Aorta (tissue), 5 donors: ENCODE data around the gene DCC. TPM values are rescaled to one million over a fixed set of nuclear protein-coding genes. Genes with fewer than 3 reads are reported as not detected.

Source experiments
- ATAC-seq: fragments of 200-7000 bp; cut with Tn5 transposase; one replicate; pipeline ENCODE4 v1.9.1; 2022; ENCODE audit warnings: moderate library complexity; ENCODE audit not compliant: low FRiP score
- DNase-seq, 2 donors: peaks; one replicate each; pipeline ENCODE4 v3.0.0-alpha.2; 2020
- H3K27ac ChIP-seq, 2 donors: one replicate each; pipeline ENCODE4 v1.5.1; 2013; ENCODE audit warnings: low read length in 2 of 2, mild to moderate bottlenecking in 2 of 2, moderate library complexity in 2 of 2, control low read depth in 1 of 2, inconsistent platforms in 1 of 2, low read depth in 1 of 2
- H3K27me3 ChIP-seq, 2 donors: one replicate each; pipeline ENCODE4 v1.6.1; 2013; ENCODE audit warnings: control low read depth in 1 of 2, low read length in 1 of 2, mild to moderate bottlenecking in 1 of 2, moderate library complexity in 1 of 2; ENCODE audit not compliant: insufficient read depth in 2 of 2, control insufficient read depth in 1 of 2
- H3K36me3 ChIP-seq, 2 donors: one replicate each; pipeline ENCODE4 v1.6.1; 2013; ENCODE audit warnings: control low read depth in 1 of 2, low read length in 1 of 2, mild to moderate bottlenecking in 1 of 2; ENCODE audit not compliant: insufficient read depth in 2 of 2, control insufficient read depth in 1 of 2
- H3K4me1 ChIP-seq, 2 donors: one replicate each; pipeline ENCODE4 v1.6.1; 2013; ENCODE audit warnings: low read length in 2 of 2, control low read depth in 1 of 2, mild to moderate bottlenecking in 1 of 2, moderate library complexity in 1 of 2; ENCODE audit not compliant: insufficient read depth in 2 of 2, control insufficient read depth in 1 of 2
- H3K4me3 ChIP-seq, 2 donors: one replicate each; pipeline ENCODE4 v1.5.1; 2013; ENCODE audit warnings: low read length in 2 of 2, control low read depth in 1 of 2, mild to moderate bottlenecking in 1 of 2
- H3K9me3 ChIP-seq: one replicate; pipeline ENCODE4 v1.6.1; 2013; ENCODE audit warnings: mild to moderate bottlenecking, low read length; ENCODE audit not compliant: control insufficient read depth
- WGBS, 2 donors: extraction: QIAGEN DNeasy Blood & Tissue Kit; methylation state at CpG; one replicate each; pipeline ENCODE4 v1.1.7; 2013; 5-methylcytosine and 5-hydroxymethylcytosine counted together
- intact Hi-C, 2 donors: fragments of 100-400 bp; cut with DNase I; formaldehyde crosslinking; loops; one replicate each; pipeline versions ENCODE4 v1.14.2 to v1.15.0; 2022
- polyA plus RNA-seq, 2 donors: library from polyadenylated mRNA; stranded (reverse); fragments of 200-250 nt; gene quantifications; one replicate each; pipeline ENCODE4 v1.2.3, GENCODE V29; 2013
- total RNA-seq, 2 donors: library from RNA; stranded (reverse); fragmentation: NEBNext Ultra II Directional; extraction: Animal tissue kit (Norgen Biotek cat#: 25700); gene quantifications; one replicate each; pipeline ENCODE4 v1.2.1, GENCODE V29; 2021
- donor health status: healthy with polysubstance abuse.
- donor health status: Bipolar disorder and iron deficiency.
- donor health status: DM: no; HTN: no; CAD: no.
- donor health status: DM: no; HTN: no; CAD: no.
- donor health status: DM: yes; HTN: yes; CAD: no.

Gene DCC
- total and polyA plus RNA-seq, 4 donors, result 0.78 TPM; not detected in 3

DNA sequence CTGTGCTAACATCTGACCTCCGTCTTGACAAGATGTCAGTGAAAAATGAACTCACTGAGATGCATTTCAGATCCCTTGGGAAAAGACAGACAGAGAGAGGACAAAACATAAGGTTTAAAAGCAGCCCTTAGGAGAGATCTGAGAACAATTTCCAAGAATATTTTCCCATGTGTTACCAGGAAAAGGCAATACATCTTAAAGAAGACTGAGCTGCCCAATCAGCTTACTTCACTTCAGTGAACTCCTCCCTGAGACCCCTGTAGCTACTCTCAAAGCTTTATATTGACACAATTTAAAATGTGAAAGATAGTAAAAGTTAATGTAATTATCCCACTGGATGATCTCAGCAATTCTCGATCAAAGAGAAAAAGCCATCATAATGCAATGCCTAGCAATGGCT lies 505.0 kb downstream of the DCC start:
- H3K27me3 ChIP-seq, result no peaks in the 10 kb centered on the region
- no peak for ATAC-seq
- H3K4me1 ChIP-seq, result no peaks in the 10 kb centered on the region
- H3K36me3 ChIP-seq, result no peaks in the 10 kb centered on the region
- H3K27ac ChIP-seq, result no peak overlapping the region
- DNase-seq, result no peak
- no peak overlapping the region for H3K4me3 ChIP-seq
- 53 to 66% methylated on average over 2 of the region's 2 CpGs for WGBS, 2 donors
- intact Hi-C loops, result no loop called here
- no peaks in the 10 kb centered on the region for H3K9me3 ChIP-seq

DNA sequence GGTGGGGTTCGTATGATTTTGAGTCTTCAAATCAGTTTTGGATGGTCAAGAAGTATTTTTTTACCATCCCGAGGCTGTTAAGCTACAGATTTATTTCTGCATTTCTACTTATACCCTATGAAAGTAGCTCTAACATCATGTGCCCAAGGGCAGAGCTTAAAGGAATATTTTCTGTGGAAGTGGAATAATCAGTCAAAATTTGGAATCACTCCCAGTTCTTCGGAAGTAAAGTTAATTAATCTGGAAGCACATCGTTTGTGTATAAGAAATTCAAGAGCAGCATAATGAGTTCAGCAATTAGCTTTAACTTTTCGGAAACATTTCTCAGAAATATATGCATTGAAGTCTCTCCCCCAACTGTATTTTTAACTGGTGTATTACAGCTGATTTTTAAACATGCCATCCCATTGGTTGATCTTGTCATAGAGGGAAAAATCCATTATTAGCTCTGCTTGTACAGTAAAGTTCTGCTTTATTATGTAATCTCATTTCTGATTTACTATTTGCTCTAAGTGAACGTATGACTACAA lies 510.1 kb downstream of the DCC start:
- intact Hi-C loops, result no loop called here
- Histone ChIP-seq H3K27me3 (no peaks in the 10 kb centered on the region), H3K4me3 (no peak overlapping the region), H3K4me1 (no peaks in the 10 kb centered on the region), H3K27ac (no peak overlapping the region), H3K36me3 (no peaks in the 10 kb centered on the region), H3K9me3 (no peaks in the 10 kb centered on the region)
- 59 to 65% methylated on average over 6 of the region's 6 CpGs for WGBS, 2 donors
- ATAC-seq, result no peak
- DNase-seq, result no peak

DNA sequence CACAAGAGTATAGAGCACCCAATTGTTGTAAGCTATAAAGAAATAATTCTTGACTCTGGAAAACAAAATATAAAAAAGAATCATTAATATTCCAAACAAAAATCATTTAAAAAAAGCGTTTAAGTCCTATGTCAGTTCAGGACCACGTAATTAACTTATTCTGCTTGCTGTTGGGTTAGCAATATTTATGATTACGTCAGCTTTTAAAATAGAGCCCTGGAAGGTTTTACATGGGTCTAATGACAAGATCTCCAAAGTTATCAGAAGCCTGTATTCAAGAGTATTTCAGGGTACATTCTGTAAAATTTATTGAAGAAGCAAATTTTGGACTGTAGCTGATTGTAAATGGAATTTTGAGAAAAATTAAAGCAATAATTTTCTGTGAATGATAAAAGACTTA lies 521.6 kb downstream of the DCC start:
- Histone ChIP-seq H3K4me1 (no peaks in the 10 kb centered on the region), H3K27ac (no peak overlapping the region), H3K9me3 (no peaks in the 10 kb centered on the region), H3K4me3 (no peak overlapping the region), H3K36me3 (no peaks in the 10 kb centered on the region), H3K27me3 (no peaks in the 10 kb centered on the region)
- ATAC-seq, result no peak
- no peak for DNase-seq
- intact Hi-C loops, result no loop called here
- 77 to 88% methylated on average over 3 of the region's 3 CpGs for WGBS, 2 donors

DNA sequence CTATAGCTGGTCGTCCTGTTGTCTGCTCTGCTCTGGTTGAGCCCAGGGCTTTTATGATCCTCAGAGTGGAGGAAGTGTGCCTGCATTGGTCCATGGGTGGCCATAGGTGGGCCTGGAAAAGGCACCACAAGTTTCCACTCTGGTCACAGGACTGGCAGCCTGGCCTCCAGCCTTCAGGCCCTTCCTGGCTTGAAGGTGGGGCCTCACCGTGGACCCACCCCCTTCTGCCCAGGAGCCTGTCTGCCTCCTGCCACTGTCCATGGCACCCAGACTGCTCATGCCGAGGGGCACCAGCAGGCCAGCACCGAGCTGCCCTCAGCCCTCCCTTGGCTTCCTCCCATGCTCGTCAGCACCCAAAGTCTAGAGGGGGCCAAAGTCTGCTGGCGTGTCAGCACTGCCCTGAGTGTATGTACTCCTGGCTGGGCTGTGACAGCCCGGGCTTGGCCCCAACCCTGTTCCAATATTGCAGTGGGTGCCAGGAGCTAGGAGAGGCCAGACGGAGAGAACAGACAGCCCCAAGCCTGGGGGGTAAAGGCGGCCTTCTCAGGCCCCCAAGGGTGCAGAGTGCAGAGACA lies 529.4 kb downstream of the DCC start:
- DNase-seq, result no peak
- no peaks in the 10 kb centered on the region for H3K4me1 ChIP-seq
- peak; percentile 54 for ATAC-seq
- no peak overlapping the region for H3K27ac ChIP-seq
- H3K9me3 ChIP-seq, result no peaks in the 10 kb centered on the region
- intact Hi-C loops, result no loop called here
- WGBS, 2 donors, result 68 to 71% methylated on average over 9 of the region's 9 CpGs
- H3K36me3 ChIP-seq, result no peaks in the 10 kb centered on the region
- no peaks in the 10 kb centered on the region for H3K27me3 ChIP-seq
- no peak overlapping the region for H3K4me3 ChIP-seq

DNA sequence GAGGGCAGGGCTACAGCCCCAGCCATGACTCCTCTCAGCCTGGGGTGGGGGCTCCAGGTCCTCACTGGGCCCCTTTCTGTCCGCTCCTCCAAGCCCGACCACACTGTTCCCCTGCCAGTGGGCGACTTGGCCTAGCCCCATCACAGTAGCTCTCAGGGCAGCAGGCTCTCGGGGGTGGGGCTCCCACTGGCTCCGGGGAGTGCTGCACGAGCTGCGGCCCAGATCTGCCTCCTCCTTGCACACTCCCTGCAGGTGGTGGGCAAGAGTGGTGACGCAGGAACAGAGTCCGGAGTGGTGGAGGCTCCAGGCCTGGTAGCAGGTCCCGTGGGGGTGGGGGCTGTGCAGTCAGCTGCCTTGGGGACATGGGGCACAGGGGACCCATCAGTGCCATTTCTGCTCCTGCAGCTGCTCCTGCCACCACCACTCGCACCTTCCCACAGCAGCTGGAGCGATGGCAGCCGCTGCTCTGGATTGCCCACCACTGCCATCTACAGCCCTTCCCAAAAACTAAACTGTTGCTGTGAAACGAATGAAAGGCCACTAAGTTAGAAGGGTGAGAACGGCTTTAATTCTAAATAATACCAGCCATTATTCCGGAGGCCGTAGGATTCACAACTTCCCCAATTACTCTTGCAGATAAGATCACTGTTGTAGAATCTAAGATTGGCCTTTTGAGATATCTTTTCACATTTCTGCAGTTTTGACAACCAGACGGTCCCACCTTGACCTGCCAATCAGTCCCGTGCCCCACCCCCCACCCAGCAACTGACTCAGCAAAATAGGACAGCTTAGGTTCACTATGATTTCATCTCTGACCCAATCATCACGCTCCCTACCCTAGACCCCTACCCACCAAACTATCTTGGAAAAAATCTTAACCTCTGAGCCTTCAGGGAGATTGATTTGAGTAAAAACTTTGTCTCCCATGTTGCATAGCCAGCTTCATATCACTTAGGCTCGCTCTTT lies 530.2 kb downstream of the DCC start:
- Histone ChIP-seq H3K9me3 (no peaks in the 10 kb centered on the region), H3K36me3 (no peaks in the 10 kb centered on the region), H3K27me3 (no peaks in the 10 kb centered on the region), H3K27ac (no peak overlapping the region), H3K4me3 (no peak overlapping the region), H3K4me1 (no peaks in the 10 kb centered on the region)
- no peak for DNase-seq
- WGBS, 2 donors, result 68 to 76% methylated on average over 21 of the region's 21 CpGs
- peak; percentile 59 for ATAC-seq
- intact Hi-C loops, result no loop called here

DNA sequence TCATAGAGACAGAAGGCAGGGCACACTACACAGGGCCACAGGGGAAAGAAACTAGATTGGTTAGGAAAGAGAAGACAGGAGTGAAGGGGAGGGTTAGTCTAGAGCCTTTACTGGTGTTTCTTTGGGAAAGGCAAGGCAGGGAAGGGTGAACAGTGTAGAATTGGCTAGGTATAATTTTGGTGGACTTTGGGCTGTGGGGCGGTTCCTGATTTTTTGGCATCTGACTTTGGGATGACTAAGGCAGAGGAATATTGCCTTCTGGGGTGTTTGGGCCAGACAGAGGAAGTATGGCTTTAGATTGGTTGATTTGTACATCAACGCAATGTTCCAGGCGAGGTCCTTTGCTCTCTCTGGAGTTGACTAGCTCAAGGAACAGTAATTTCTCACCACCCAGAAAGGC lies 534.8 kb downstream of the DCC start:
- H3K27ac ChIP-seq, result no peak overlapping the region
- ATAC-seq (no peak), DNase-seq (no peak)
- no peaks in the 10 kb centered on the region for H3K9me3 ChIP-seq
- intact Hi-C loops, result no loop called here
- no peaks in the 10 kb centered on the region for H3K36me3 ChIP-seq
- WGBS, 2 donors, result 89 to 92% methylated on average over 3 of the region's 3 CpGs
- no peaks in the 10 kb centered on the region for H3K4me1 ChIP-seq
- no peaks in the 10 kb centered on the region for H3K27me3 ChIP-seq
- H3K4me3 ChIP-seq, result no peak overlapping the region

DNA sequence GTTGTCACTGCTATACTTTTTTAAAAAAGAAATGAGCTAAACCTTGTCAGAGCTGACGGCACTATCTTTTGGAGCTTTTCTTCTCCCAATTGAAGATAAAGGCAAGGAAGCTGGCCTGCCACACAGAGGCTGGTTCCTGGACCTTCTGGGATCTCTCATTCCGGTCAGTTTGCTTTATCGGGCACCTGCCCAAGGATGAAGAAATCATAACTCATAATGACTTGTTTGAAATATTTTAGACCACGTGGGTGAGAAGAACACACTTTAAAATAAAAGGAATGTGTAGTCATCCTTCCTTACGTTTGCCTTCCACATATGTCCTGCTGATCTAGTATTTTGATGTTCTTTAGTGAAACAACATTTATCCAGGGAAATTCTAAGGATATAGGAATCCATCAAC lies 535.7 kb downstream of the DCC start:
- no peaks in the 10 kb centered on the region for H3K36me3 ChIP-seq
- intact Hi-C loops, result no loop called here
- DNase-seq (no peak), ATAC-seq (no peak)
- H3K9me3 ChIP-seq, result no peaks in the 10 kb centered on the region
- WGBS, 2 donors, result 2 to 9% methylated on average over 5 of the region's 5 CpGs
- no peak overlapping the region for H3K4me3 ChIP-seq
- H3K4me1 ChIP-seq, result no peaks in the 10 kb centered on the region
- H3K27me3 ChIP-seq, result no peaks in the 10 kb centered on the region
- H3K27ac ChIP-seq, result no peak overlapping the region

DNA sequence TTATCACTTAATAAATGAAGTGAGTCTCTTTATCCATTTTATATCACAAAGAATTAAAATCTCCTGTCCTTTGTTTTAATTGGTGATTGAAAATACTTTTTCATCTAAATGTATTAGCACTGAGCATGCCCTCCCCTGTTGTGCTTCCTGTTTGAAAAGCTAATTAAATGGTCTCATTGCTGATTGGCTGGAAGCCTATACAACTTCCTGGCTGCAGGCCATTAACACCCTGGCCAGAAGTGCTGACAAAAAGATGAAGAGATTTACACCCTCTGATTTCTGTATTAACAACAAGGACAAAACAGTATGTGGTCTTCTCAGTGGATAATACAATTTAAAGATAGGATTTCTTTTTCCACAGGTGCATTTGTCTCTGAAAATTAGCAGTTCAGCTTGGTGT lies 548.0 kb downstream of the DCC start:
- ATAC-seq, result no peak
- intact Hi-C loops, result no loop called here
- DNase-seq, result no peak

DNA sequence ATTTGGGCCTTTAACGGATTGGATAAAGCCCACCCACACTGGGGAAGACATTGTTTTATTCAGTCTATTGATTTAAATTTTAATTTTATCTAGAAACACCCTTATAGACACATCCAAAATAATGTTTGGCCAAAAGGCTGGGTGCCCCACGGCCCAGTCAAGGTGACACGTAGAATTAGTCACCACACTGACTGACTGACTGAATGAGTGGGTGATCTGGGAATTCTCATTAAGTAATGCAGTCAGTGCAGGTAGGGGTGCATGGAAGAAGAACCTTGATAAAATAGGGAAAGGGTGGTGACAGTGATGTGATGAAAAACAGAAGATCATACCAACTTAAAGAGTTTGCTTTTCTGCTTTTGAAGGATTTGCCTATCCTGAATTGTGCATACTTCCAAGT lies 554.8 kb downstream of the DCC start:
- no peaks in the 10 kb centered on the region for H3K9me3 ChIP-seq
- 75 to 77% methylated on average over 3 of the region's 3 CpGs for WGBS, 2 donors
- H3K27me3 ChIP-seq, result no peaks in the 10 kb centered on the region
- H3K36me3 ChIP-seq, result no peaks in the 10 kb centered on the region
- DNase-seq (no peak), ATAC-seq (no peak)
- no peak overlapping the region for H3K4me3 ChIP-seq
- intact Hi-C loops, result no loop called here
- no peak overlapping the region for H3K27ac ChIP-seq
- H3K4me1 ChIP-seq, result no peaks in the 10 kb centered on the region

More for the DNA sequence above, 548.0 kb downstream of the DCC start:
- H3K27ac ChIP-seq, result no peak overlapping the region
- no peak overlapping the region for H3K4me3 ChIP-seq
- no peaks in the 10 kb centered on the region for H3K4me1 ChIP-seq
- no peaks in the 10 kb centered on the region for H3K27me3 ChIP-seq
- H3K9me3 ChIP-seq, result peaks cover 3% of the 10 kb centered on the region
- no peaks in the 10 kb centered on the region for H3K36me3 ChIP-seq
